Measurements from ENCODE around the gene SLC8A2.

The SLC8A2 gene

GRCh38 chr19:47485210-47485609, 13.5 kb upstream of the SLC8A2 start:
- DNase-seq, result no peak

GRCh38 chr19:47483800-47484690, 12.4 kb upstream of the SLC8A2 start, which contains the start of gene KPTN:
TSS of gene KPTN (minus strand) at chr19:47484219. CDS start at chr19:47484160, 59 bp downstream.
- DNase-seq, result peak; percentile 74

- no peak for DNase-seq
Observed at GRCh38 chr19:47483200-47483599, 11.5 kb upstream of the SLC8A2 start.

GRCh38 chr19:47481460-47482052, 9.9 kb upstream of the SLC8A2 start:
- DNase-seq, result no peak

- DNase-seq, result no peak
Observed at GRCh38 chr19:47480658-47481057, 9.0 kb upstream of the SLC8A2 start.

- DNase-seq, result no peak
Observed at GRCh38 chr19:47479701-47480503, 8.2 kb upstream of the SLC8A2 start.

- DNase-seq, result no peak
Observed at GRCh38 chr19:47476438-47476972, 4.8 kb upstream of the SLC8A2 start.

- no peak for DNase-seq
Observed at GRCh38 chr19:47475465-47475864, 3.8 kb upstream of the SLC8A2 start.

- no peak for DNase-seq
Observed at GRCh38 chr19:47473336-47473735, 1.6 kb upstream of the SLC8A2 start.

- DNase-seq, result no peak
Observed at GRCh38 chr19:47471381-47471732, 336 bp downstream of the SLC8A2 start.

- no peak for DNase-seq
Observed at GRCh38 chr19:47470447-47471195, 1.1 kb downstream of the SLC8A2 start.

- no peak for DNase-seq
Observed at GRCh38 chr19:47469719-47470118, 2.0 kb downstream of the SLC8A2 start.

- DNase-seq, result no peak
Observed at GRCh38 chr19:47469363-47469700, 2.4 kb downstream of the SLC8A2 start.

- no peak for DNase-seq
Observed at GRCh38 chr19:47467914-47468313, 3.8 kb downstream of the SLC8A2 start.

- no peak for DNase-seq
Observed at GRCh38 chr19:47465957-47466356, 5.7 kb downstream of the SLC8A2 start.

- DNase-seq, result no peak
Observed at GRCh38 chr19:47464675-47465419, 6.8 kb downstream of the SLC8A2 start.

GRCh38 chr19:47461876-47462275, 9.8 kb downstream of the SLC8A2 start:
- DNase-seq, result no peak

- no peak for DNase-seq
Observed at GRCh38 chr19:47459477-47459876, 12.2 kb downstream of the SLC8A2 start.

GRCh38 chr19:47458672-47459071, 13.0 kb downstream of the SLC8A2 start:
- no peak for DNase-seq

- DNase-seq, result no peak
Observed at GRCh38 chr19:47456721-47457474, 14.8 kb downstream of the SLC8A2 start.

- no peak for DNase-seq
Observed at GRCh38 chr19:47450478-47450877, 21.2 kb downstream of the SLC8A2 start.
